Measurements from ENCODE around the gene TMEM45B. TPM values are rescaled to one million over a fixed set of nuclear protein-coding genes. Genes with fewer than 3 reads are reported as not detected.

The TMEM45B gene
- total RNA-seq, 1 donor from 2014 or later, result 16.4 TPM

DNA sequence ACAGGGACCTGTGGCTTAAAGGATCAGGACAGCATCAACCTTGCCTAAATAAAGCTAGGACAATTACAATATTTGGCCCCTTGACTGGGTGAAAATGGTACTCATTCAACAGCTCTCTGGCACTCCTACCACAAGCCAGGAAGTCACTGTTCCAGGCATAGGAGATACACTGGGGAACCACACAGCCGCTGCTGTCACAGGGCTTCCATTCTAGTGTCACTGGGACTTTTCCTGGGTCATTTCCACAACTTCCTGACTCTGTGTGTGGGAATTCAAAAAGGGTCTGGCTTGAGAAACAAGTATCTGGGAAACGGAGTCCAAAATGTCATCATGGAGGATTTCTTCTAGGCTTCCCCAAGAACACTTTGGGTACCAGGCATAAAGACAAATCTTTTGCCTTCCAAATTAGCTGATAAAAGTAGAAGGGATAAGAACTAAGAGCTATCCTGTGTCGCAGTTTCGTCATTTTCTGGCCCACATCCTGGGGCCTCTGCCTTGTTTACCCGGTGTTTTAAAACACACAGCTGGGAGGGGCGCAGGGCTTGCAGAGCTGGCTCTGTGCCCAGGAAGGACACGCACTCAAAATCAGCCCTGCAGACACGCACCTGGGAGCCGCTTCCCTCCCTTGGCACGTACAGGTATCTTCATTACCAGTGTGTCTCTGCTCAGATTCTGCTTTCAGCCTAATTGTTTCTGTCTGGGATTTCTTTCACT, 38.0 kb downstream of the TMEM45B start:
- DNase-seq, result peak; percentile 80
- Histone ChIP-seq H3K36me3 (no peaks in the 10 kb centered on the region), H3K4me1 (peaks cover 13% of the 10 kb centered on the region), H3K4me3 (no peak overlapping the region), H3K27me3 (no peaks in the 10 kb centered on the region), H3K27ac (peak overlapping the region; percentile 56), H3K9me3 (no peaks in the 10 kb centered on the region)
- peak; percentile 75 for ATAC-seq
- TF ChIP-seq, protein P1, sequence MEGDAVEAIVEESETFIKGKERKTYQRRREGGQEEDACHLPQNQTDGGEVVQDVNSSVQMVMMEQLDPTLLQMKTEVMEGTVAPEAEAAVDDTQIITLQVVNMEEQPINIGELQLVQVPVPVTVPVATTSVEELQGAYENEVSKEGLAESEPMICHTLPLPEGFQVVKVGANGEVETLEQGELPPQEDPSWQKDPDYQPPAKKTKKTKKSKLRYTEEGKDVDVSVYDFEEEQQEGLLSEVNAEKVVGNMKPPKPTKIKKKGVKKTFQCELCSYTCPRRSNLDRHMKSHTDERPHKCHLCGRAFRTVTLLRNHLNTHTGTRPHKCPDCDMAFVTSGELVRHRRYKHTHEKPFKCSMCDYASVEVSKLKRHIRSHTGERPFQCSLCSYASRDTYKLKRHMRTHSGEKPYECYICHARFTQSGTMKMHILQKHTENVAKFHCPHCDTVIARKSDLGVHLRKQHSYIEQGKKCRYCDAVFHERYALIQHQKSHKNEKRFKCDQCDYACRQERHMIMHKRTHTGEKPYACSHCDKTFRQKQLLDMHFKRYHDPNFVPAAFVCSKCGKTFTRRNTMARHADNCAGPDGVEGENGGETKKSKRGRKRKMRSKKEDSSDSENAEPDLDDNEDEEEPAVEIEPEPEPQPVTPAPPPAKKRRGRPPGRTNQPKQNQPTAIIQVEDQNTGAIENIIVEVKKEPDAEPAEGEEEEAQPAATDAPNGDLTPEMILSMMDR (IDR thresholded peaks at IDR 0.05), result no peak
- intact Hi-C loops (cut with DNase I), result no loop called here

DNA sequence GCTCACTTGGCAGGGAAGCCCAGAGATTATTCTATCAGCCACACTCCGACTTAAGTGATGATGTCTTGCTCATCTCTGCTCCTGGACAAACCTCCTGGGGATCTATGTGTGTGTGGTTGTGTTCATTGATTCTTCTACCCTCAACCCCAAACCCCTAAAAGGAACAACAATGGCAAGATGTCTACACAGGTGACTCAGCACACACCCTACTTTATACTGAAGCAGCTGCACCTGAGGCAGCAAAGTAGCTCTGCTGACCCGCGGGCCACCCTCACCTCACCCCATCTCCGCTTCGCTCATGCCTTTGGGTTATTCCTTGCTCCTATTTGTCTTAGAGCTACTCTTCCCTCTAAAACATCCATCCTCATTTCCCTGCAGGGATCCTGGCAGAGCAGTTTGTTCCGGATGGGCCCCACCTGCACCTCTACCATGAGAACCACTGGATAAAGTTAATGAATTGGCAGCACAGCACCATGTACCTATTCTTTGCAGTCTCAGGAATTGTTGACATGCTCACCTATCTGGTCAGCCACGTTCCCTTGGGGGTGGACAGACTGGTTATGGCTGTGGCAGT, 38.7 kb downstream of the TMEM45B start:
- intact Hi-C loops (cut with DNase I), result no loop called here
- H3K4me3 ChIP-seq, result no peak overlapping the region
- H3K36me3 ChIP-seq, result no peaks in the 10 kb centered on the region
- H3K27ac ChIP-seq, result peak overlapping the region; percentile 56
- TF ChIP-seq, protein P1 (IDR thresholded peaks at IDR 0.05), result no peak
- ATAC-seq (peak; percentile 7), DNase-seq (no peak)
- no peaks in the 10 kb centered on the region for H3K9me3 ChIP-seq
- no peaks in the 10 kb centered on the region for H3K27me3 ChIP-seq
- peaks cover 13% of the 10 kb centered on the region for H3K4me1 ChIP-seq

DNA sequence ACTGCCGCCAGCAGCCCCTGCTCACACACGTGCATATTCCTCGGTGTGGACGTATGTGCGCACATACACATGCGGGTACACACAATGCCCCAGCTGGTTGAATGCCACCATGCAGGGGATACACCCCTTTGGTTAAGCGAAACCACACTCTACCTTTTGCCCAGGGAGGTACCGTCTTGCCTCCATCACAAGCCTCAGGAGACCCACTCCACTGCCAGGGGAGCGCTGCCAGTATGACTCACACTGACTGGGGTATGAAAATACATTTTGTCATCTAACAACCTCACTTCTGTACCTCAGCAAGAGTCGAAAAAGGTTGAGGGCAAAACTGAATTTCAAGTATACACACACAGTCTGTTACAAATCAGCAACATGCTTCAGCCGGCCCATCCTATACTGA, 39.4 kb downstream of the TMEM45B start:
- Histone ChIP-seq H3K36me3 (no peaks in the 10 kb centered on the region), H3K4me1 (peaks cover 13% of the 10 kb centered on the region), H3K4me3 (no peak overlapping the region), H3K27me3 (no peaks in the 10 kb centered on the region), H3K27ac (no peak overlapping the region), H3K9me3 (no peaks in the 10 kb centered on the region)
- intact Hi-C loops (cut with DNase I), result no loop called here
- ATAC-seq (no peak), DNase-seq (no peak)
- TF ChIP-seq, protein P1 (IDR thresholded peaks at IDR 0.05), result no peak

DNA sequence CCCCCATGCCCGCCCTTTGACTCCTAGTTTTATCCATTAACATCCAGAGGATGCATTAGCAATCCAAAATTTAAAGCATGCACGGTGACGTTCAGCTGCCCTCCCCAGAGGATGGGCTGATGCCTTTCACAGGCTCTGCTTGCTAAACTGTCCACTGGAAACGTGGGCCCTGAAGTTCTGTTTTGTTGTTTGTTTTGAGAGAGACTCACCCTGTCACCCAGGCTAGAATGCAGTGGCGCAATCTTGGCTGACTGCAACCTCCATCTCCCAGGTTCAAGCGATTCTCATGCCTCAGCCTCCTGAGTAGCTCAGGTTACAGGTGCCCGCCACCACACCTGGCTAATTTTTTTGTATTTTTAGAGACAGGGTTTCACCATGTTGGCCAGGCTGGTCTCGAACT, 40.4 kb downstream of the TMEM45B start:
- Histone ChIP-seq H3K27ac (no peak overlapping the region), H3K27me3 (no peaks in the 10 kb centered on the region), H3K36me3 (no peaks in the 10 kb centered on the region), H3K4me3 (no peak overlapping the region), H3K4me1 (peaks cover 13% of the 10 kb centered on the region), H3K9me3 (no peaks in the 10 kb centered on the region)
- TF ChIP-seq, protein P1 (IDR thresholded peaks at IDR 0.05), result no peak
- no peak for DNase-seq
- ATAC-seq, result no peak
- intact Hi-C loops (cut with DNase I), result no loop called here

DNA sequence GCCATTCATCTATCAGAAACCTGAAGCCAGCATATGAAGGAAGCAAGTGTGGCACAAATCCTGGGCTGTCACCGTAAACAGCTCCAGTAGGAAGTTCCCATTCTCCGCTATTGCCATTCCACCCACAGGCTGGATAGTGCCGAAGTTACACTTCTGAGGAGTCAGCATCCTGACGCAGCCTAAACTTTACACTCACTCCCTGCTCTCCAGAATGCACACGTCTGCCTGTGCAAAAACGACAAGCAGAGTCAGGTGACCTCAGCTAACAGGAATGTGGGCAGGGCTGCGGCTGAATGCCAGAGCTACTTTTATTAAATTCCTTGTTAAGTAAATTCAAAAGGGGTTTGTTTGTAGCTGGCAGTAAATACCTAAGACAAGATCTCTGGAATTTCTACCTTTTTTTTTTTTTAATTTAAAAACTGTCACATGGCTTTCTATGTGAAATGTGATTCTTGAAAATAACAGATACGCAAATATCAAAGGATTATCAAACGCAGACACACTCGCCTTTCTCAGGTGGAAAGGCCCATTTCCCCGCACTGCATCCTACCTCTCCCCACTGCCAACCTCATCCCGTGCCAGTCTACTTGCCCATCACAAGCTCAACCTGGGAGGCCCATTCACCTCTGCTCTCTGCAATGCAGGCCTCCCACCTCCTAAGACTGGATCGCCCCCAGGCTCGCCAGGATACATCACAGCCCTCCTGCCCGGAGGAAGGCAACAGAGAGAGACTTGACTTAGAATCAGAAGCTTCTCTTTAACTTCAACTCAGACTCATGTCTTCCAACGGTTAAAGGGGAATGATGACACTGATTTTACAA, 46.3 kb downstream of the TMEM45B start:
- peaks cover 4% of the 10 kb centered on the region for H3K4me1 ChIP-seq
- ATAC-seq (peak; percentile 94), DNase-seq (peak; percentile 80)
- H3K27ac ChIP-seq, result peak overlapping the region; percentile 72
- H3K36me3 ChIP-seq, result peaks cover 37% of the 10 kb centered on the region
- intact Hi-C loops (cut with DNase I), result no loop called here
- H3K27me3 ChIP-seq, result no peaks in the 10 kb centered on the region
- TF ChIP-seq, protein P1 (IDR thresholded peaks at IDR 0.05), result no peak
- peak overlapping the region; percentile 21 for H3K4me3 ChIP-seq
- no peaks in the 10 kb centered on the region for H3K9me3 ChIP-seq
